DND-41 (cell line): Measurements from ENCODE around the gene GFOD1.
A peak's percentile ranks its signal among the peaks of the same experiment; 100 is the strongest.

Source experiments
- ATAC-seq: fragments of 200-7000 bp; cut with Tn5 transposase; 3 replicates; pipeline ENCODE4 v1.9.1; 2021; ENCODE audit warnings: low read depth; ENCODE audit not compliant: insufficient read depth
- DNase-seq: peaks from one replicate; pipeline ENCODE4 v3.0.0-alpha.2; 2020
- H2AFZ ChIP-seq: 2 replicates; pipeline ENCODE4 v1.6.0; 2012; ENCODE audit warnings: low read depth, low read length
- H3K27ac ChIP-seq: 2 replicates; pipeline ENCODE4 v1.5.1; 2012; ENCODE audit warnings: low read length, inconsistent platforms
- H3K27me3 ChIP-seq: fragments of 200-600 bp; sonication (generic); 2 replicates; pipeline ENCODE4 v1.6.0; 2012; ENCODE audit warnings: low read length, mild to moderate bottlenecking, inconsistent platforms; ENCODE audit not compliant: insufficient read depth, poor library complexity
- H3K36me3 ChIP-seq: 2 replicates; pipeline ENCODE4 v1.5.1; 2012; ENCODE audit warnings: low read length, inconsistent platforms; ENCODE audit not compliant: insufficient read depth
- H3K4me1 ChIP-seq: 2 replicates; pipeline ENCODE4 v1.5.1; 2012; ENCODE audit warnings: mild to moderate bottlenecking, low read length; ENCODE audit not compliant: insufficient read depth
- H3K4me2 ChIP-seq: 2 replicates; pipeline ENCODE4 v1.6.0; 2012; ENCODE audit warnings: mild to moderate bottlenecking, moderate library complexity, low read length, inconsistent platforms; ENCODE audit not compliant: insufficient read depth
- H3K4me3 ChIP-seq, 2 experiments: fragments of 200-600 bp in 1 of 2; shearing (Covaris generic) in 1 of 2; 2 replicates each; pipeline ENCODE4 v1.5.1; 2012 to 2016; ENCODE audit warnings: inconsistent platforms in 2 of 2, low read length in 2 of 2, mild to moderate bottlenecking in 2 of 2, low read depth in 1 of 2, moderate library complexity in 1 of 2
- H3K79me2 ChIP-seq: 2 replicates; pipeline ENCODE4 v1.6.0; 2012; ENCODE audit warnings: low read length, inconsistent platforms; ENCODE audit not compliant: insufficient read depth
- H3K9ac ChIP-seq: 2 replicates; pipeline ENCODE4 v1.6.0; 2012; ENCODE audit warnings: low read depth, mild to moderate bottlenecking, inconsistent platforms, low read length, moderate library complexity
- H3K9me3 ChIP-seq: 2 replicates; pipeline ENCODE4 v1.5.1; 2012; ENCODE audit warnings: low read length, moderate library complexity, mild to moderate bottlenecking, inconsistent platforms; ENCODE audit not compliant: insufficient read depth, severe bottlenecking
- H4K20me1 ChIP-seq: 2 replicates; pipeline ENCODE4 v1.6.0; 2012; ENCODE audit warnings: low read length; ENCODE audit not compliant: insufficient read depth
- EZH2 ChIP-seq: IDR thresholded peaks from 3 replicates; pipeline ENCODE4 v1.6.1; 2012; ENCODE audit warnings: borderline replicate concordance, low read depth, mild to moderate bottlenecking, moderate library complexity, low read length, inconsistent platforms; ENCODE audit not compliant: severe bottlenecking
- TF ChIP-seq, protein P1 (sequence below): IDR thresholded peaks from 2 replicates; pipeline ENCODE4 v1.5.1; 2012; ENCODE audit warnings: borderline replicate concordance, low read length, moderate library complexity, mild to moderate bottlenecking; ENCODE audit not compliant: poor library complexity, severe bottlenecking; ENCODE audit errors: extremely low read depth

The GFOD1 gene

DNA sequence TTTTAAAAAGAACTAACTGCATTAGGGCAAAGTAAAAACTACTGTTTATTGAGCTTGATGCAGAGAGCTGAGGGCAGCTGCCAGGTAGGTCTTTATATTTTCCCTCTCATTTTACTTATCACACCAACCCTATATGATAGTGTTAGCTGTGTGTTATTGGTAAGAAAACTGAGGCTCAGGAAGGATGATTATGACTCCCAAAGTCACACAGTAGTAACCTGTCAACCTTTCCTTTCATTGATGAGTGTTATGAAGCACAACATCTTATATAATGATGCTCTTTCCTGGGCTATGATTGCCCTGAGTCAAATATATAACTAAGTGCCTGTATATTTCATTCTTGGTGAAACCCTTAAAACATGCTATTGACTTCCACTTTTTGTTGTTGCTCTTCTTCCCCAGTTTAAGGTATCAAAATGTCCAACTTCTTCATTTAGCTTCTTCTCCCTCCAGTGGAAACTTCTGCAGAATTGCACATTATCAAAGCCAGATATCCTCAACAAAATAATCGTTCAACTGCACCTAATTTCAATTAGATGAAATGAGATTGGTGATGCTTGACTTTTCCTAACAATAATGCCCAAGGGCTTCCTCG lies 8.1 kb downstream of the GFOD1 start:
- ATAC-seq (no peak), DNase-seq (no peak)
- peaks cover 8% of the 10 kb centered on the region; the same call in 1 of the 2 replicates for H4K20me1 ChIP-seq
- H2AFZ ChIP-seq, result no peak overlapping the region
- H3K79me2 ChIP-seq, result peaks cover 4% of the 10 kb centered on the region; the same call in 1 of the 2 replicates
- no peaks in the 10 kb centered on the region for H3K36me3 ChIP-seq
- H3K4me2 ChIP-seq, result no peak overlapping the region
- H3K9me3 ChIP-seq, result no peaks in the 10 kb centered on the region
- no peak overlapping the region for H3K27ac ChIP-seq
- no peak overlapping the region for H3K4me3 ChIP-seq
- H3K27me3 ChIP-seq, result no peaks in the 10 kb centered on the region
- H3K4me1 ChIP-seq, result peaks cover 13% of the 10 kb centered on the region
- no peak overlapping the region for H3K9ac ChIP-seq
- no peak for TF ChIP-seq EZH2
- TF ChIP-seq, protein P1, sequence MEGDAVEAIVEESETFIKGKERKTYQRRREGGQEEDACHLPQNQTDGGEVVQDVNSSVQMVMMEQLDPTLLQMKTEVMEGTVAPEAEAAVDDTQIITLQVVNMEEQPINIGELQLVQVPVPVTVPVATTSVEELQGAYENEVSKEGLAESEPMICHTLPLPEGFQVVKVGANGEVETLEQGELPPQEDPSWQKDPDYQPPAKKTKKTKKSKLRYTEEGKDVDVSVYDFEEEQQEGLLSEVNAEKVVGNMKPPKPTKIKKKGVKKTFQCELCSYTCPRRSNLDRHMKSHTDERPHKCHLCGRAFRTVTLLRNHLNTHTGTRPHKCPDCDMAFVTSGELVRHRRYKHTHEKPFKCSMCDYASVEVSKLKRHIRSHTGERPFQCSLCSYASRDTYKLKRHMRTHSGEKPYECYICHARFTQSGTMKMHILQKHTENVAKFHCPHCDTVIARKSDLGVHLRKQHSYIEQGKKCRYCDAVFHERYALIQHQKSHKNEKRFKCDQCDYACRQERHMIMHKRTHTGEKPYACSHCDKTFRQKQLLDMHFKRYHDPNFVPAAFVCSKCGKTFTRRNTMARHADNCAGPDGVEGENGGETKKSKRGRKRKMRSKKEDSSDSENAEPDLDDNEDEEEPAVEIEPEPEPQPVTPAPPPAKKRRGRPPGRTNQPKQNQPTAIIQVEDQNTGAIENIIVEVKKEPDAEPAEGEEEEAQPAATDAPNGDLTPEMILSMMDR, result no peak

DNA sequence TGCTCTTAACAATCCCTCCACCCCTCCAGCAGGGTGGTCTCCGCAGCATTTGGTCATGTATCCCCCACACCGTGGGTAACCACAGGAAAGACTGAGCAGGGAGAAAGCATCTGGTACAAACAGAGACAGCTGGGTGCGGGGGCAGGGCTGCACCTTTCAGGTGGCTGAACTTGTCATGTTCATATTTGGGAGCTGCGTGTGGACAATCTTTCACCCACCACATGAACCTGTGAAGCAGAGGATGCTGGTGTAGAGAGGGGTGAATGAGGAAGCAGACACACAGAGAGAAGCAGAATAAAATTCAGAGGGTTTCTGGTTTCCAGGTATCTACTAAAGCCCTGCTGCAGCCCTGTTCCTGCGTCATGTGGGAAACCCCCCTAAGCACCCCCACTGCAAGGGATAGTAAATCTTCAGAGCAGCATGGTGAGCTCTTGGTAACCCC lies 8.9 kb downstream of the GFOD1 start:
- Histone ChIP-seq H3K9me3 (no peaks in the 10 kb centered on the region), H4K20me1 (peaks cover 5% of the 10 kb centered on the region; the same call in 1 of the 2 replicates), H3K4me1 (peaks cover 7% of the 10 kb centered on the region), H3K4me3 (no peak overlapping the region), H3K27ac (no peak overlapping the region), H3K27me3 (no peaks in the 10 kb centered on the region), H3K9ac (no peak overlapping the region), H3K79me2 (peaks cover 4% of the 10 kb centered on the region; the same call in 1 of the 2 replicates), H2AFZ (no peak overlapping the region), H3K36me3 (no peaks in the 10 kb centered on the region), H3K4me2 (no peak overlapping the region)
- TF ChIP-seq, protein P1, result no peak
- TF ChIP-seq EZH2, result no peak
- peak; percentile 86 for ATAC-seq
- peak; percentile 68 for DNase-seq

DNA sequence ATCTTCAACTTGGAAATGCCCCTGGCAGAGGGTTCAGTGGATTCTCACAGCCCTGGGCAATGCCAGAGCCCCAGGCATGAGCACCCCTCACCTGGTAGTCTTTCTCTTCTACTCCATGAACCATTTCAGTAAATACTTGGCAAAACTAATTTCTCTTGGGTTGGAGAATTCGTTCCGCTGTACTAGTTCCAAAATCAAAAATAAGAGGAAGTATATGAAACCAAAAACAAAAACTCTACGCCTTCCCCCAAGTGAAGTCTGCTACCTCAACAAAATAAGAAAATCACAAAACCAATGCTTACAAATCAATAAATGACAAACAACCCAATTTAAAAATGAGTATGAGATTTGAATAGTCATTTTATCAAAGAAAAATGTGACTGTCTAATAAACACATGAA lies 12.6 kb downstream of the GFOD1 start:
- H3K4me2 ChIP-seq, result no peak overlapping the region
- H4K20me1 ChIP-seq, result no peaks in the 10 kb centered on the region
- no peak overlapping the region for H3K9ac ChIP-seq
- H3K4me3 ChIP-seq, result no peak overlapping the region
- no peak for ATAC-seq
- peaks cover 7% of the 10 kb centered on the region for H3K4me1 ChIP-seq
- H3K27ac ChIP-seq, result no peak overlapping the region
- H3K9me3 ChIP-seq, result no peaks in the 10 kb centered on the region
- DNase-seq, result no peak
- TF ChIP-seq, protein P1, result no peak
- TF ChIP-seq EZH2, result no peak
- H3K36me3 ChIP-seq, result no peaks in the 10 kb centered on the region
- H3K27me3 ChIP-seq, result no peaks in the 10 kb centered on the region
- H2AFZ ChIP-seq, result no peak overlapping the region
- H3K79me2 ChIP-seq, result no peaks in the 10 kb centered on the region

DNA sequence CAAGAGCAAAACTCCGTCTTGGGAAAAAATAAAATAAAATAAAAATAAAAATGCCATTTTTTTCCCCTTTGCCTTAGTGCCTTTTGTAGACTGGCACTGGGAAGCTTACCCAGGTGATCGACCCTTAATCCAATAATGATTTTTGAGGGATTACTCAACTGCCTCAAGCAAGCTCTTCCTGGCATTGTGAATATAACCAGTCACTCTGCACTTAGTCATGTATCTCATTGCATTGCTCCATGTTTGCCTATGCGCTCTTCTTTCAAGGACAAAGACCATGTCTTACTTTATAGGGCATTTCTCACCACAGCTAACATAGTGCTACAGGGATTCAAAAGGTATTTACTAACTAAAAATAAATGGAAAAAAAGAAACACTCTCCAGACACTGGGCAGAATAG lies 13.0 kb downstream of the GFOD1 start:
- Histone ChIP-seq H3K27ac (no peak overlapping the region), H4K20me1 (no peaks in the 10 kb centered on the region), H3K27me3 (no peaks in the 10 kb centered on the region), H3K4me2 (no peak overlapping the region), H2AFZ (no peak overlapping the region), H3K4me1 (peaks cover 7% of the 10 kb centered on the region), H3K36me3 (no peaks in the 10 kb centered on the region), H3K9me3 (no peaks in the 10 kb centered on the region), H3K79me2 (no peaks in the 10 kb centered on the region), H3K9ac (no peak overlapping the region), H3K4me3 (no peak overlapping the region)
- TF ChIP-seq, protein P1, result no peak
- TF ChIP-seq EZH2, result no peak
- no peak for ATAC-seq
- DNase-seq, result no peak
